HG03439 (cell line): Measurements from ENCODE around the gene C20orf141.
"Not testable (repeated sequence)": the region's sequence is repeated elsewhere in the genome, so short reads cannot be mapped to it uniquely, and the experiment has no call there.

Source experiments
- ATAC-seq: cut with Tn5 transposase; IDR thresholded peaks from one replicate; pipeline ENCODE4 v1.9.1; 2021; ENCODE audit warnings: mild to moderate bottlenecking, moderate library complexity; ENCODE audit not compliant: unreplicated experiment

The C20orf141 gene

GRCh38 chr20:2799271-2799670, 15.5 kb upstream of the C20orf141 start:
- no peak for ATAC-seq

DNA sequence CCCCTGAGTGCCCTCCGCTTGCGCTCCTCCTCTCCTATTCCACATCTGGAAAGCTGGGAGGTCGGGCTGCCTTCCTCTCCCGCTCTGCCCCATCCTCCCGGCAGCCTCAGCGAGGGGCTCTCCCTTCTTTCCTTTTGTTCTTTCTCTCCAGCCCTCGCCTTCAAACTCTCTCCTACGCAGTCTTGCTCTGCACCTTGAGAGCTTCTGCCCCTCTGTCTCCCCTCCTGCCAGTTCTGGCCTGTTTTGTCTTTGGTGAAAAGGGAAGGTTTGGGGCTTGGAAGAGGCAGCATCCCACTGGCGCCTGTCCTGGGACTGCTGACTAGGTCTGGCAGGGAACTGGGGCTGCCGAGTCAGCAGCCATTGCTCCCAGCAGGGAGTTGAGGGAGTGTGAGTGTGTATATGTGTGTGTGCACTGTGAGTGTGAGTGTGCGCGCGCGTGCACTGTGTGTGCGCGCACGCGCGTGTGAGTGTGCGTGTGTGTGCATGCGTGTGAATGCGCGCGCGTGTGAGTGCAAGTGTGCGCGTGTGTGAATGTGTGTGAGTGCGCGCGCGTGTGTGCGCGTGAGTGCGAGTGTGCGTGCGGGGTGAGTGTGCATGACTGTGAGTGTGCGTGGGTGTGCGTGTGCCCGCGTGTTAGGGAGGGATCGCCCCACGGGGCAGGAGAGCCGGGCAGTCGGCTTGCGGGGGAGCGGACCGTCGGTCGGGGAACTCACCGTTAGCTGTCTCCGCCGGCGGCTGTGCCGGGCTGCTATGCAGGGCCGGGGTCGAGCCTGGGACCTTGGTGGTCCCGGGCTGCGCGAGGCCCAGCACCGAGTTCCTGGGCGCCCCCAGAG, 14.9 kb upstream of the C20orf141 start:
- no peak for ATAC-seq

GRCh38 chr20:2800521-2801285, 14.1 kb upstream of the C20orf141 start, which contains the start of gene CPXM1:
Gene CPXM1, minus strand, starts transcription at chr20:2800627. Its CDS starts 55 bp downstream, at chr20:2800572.
- no peak for ATAC-seq

- ATAC-seq: no peak
These were observed 13.5 kb upstream of the C20orf141 start for GRCh38 chr20:2801286-2801728.

DNA sequence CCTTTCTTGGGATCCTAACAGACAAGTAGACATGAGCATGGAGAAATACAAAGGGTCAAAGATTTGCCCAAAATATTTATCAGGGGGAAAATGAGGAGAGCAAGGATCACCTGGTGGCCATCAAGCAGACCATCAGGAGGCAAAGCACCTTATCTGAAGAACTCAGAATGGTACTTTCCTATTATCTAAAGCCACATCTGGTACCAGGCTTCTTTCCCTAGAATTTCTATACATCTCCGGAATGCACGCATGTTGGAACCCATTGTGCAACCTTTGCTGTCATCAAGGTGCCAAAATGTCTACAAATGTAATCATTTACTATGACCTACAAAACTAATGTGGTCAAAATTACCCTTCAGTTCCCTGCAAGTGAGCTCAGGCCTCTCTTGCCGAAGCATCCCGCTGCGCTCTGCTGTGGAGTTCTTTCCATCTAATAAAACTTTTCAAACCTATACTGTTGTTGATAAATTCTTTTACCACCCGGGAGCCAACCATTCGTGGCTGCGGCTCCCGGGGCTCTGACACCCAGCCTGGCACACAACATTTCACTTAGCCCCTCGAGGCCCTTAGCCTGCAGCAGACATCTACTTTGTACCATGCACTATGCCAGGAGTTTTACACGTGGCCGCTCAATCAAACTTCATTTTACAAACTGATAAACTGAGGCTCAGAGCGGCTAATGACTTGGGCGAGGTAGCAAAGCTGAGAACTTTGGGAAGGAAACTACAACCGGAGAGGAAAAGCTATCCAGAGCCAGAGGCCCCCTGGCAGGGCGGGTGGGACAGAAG, 10.6 kb upstream of the C20orf141 start:
- ATAC-seq: no peak

DNA sequence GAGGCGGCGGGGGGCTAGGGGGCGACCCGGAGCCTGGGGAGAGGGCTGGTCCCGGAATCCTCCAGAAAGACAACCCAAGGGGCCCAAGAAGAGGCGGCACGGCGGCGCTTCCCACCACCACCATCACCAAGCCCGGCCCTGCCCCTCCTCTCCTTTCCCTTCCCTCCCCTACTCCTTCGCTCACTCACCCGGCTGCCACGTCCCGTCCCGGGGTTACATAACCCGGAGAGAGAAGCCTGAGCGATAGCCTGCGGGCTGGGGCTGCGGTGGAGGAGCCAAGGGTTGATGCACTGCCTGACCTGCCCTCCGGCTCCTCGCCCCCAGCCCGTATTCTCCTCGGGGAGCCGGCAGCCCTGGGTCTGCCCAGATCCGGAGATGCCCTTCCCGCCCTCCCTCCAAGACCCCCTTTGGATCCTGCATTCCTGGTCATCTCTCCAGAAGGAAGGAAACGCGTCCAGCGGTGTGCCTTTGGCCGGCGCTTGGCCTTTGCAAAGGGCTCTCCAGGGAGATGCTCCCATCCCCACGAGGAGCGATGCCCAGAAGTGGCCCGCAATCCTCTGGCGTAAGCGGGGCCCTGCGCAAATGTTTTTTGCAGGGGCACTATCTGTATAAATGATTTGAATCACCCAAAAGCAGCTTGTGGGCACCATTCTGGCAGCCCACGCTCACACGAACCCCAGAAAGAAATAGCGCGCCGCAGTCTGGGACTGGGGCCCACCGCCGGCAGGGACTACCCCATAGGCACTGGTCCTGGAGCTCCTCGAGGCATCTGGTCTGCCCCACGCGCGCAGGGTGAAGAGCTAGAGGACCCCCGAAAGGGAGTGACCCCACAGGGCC, 9.7 kb upstream of the C20orf141 start:
- ATAC-seq: no peak

DNA sequence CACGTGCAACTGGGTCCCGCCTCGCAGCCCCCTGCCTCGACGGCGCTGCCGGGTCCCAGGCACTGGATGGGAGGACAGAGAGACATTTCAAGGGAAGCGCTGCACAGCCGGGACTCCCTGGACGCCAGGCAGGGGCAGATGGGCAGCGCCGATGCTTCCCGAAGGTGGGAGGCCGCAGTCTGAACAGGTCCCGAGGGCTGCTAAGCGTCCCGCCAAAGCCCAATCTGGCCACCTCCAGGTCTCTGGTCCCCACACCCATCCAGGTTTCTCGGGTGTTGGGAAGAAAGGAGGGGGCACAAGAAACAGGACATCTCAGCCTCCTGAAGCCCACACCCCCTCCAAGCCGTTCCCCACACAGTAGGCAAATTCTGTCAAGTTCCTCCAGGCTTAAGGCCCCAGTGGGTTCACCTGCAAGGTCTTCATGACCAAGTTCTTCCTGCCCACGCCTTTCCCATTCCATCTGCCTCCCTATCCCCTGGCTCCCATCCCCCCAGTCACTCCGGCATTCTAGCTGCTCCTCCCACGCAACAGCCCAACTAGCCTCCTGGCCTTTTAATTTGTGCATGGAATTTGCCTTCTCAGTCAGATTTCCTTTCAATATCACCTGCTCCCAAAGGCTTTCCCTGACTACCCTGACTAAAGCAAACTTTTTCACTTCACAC, 9.0 kb upstream of the C20orf141 start:
- no peak for ATAC-seq

DNA sequence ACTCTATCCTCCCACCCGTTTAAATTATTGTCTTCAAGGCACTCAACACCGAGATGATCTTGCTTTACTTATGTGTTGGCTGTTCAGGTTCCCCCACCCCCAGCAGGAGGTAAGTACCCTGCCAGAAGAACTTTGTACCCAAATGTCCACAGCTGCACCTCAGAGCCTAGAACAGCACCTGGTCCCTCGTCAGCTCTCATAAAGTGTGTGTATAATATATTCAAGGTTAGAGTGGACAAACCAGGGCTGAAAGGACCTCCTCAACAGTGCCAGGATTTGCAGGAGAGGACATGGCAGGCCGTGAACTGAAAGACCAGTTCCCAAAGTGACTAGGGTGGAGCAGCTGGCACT, 8.5 kb upstream of the C20orf141 start:
- no peak for ATAC-seq

- ATAC-seq: no peak
These were observed 7.8 kb upstream of the C20orf141 start for GRCh38 chr20:2807019-2807418.

GRCh38 chr20:2807929-2808328, 6.9 kb upstream of the C20orf141 start:
- not testable (repeated sequence) for ATAC-seq

DNA sequence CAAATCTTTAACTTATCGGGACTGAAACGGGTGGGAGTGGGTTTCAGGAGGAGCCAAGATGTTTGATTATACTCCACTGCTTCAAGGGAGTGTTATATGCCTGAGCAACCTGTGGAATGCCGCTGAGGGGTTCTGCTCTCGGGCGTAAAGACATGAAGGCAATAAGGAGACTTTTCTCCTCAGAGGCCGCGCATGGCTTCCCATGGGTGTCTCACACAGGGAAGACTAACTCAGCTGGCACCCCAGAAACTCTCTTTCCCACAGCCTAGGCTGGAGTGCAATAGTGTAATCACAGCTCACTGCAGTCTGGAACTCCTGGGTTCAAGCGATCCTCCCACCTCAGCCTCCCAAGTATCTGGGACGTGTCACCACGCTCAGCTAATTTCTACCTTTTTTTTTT, 5.1 kb upstream of the C20orf141 start:
- ATAC-seq: no peak

DNA sequence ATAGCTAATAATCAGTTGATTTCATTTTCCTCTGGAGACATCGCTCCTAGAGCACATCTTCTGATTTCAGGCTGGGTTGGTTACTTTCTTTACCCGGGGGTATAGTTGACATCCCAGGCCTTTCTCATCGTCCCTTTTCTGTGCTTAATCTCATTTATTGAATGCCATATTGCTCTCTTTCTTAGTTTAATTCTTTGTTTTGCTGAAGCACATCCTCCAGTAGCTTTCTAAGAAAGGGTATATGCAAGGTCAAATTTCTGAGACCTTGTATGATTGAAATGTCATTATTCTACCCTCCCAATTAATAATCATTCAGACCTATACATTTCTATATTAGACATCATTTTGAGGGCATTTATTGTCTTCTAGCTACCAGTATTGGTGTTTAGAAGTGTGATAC, 2.6 kb upstream of the C20orf141 start:
- ATAC-seq: no peak

GRCh38 chr20:2814076-2814475, 711 bp upstream of the C20orf141 start:
- ATAC-seq: no peak

DNA sequence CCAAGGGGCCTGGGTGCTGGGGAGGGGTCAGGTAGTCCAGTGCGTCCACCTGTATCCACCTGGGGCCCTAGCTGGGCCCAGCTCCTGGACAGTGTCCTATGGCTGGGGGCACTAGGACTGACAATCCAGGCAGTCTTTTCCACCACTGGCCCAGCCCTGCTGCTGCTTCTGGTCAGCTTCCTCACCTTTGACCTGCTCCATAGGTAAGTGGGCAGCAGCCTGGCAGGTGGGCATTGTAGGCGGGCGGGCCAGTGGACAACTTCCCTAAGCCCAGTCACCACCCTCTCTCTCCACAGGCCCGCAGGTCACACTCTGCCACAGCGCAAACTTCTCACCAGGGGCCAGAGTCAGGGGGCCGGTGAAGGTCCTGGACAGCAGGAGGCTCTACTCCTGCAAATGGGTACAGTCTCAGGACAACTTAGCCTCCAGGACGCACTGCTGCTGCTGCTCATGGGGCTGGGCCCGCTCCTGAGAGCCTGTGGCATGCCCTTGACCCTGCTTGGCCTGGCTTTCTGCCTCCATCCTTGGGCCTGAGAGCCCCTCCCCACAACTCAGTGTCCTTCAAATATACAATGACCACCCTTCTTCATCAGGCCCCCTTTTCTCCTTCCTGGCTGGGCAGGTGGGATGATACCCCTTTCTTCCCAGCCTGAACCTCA, 584 bp downstream of the C20orf141 start:
- ATAC-seq: no peak

DNA sequence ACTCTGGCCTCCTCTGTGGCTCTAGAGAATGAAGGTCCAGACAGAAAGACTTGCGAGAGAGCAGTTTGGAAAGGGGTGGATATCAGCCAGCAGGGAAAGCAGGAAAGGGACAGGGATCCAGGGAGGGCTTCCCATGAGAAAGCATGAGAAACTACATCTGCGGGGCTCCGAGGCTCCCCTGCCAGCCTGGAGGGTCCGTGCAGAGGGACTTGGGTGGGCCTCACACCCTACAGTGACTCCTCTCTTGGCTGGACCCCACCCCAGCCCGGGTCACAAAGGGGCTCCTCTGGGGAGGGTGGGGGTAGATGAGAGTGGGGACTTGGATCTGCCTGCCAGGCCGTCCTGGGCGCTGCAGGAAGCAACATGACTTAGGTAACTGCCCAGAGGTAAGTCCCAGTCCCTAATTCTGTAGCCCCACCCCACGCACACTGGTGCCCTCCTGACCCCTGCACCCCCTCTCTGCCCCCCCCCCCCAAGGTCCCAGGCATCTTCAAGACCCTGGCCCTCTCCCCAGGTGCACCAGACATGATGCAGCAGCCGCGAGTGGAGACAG, 1.3 kb downstream of the C20orf141 start, which contains the start of gene TMEM239:
Gene TMEM239, plus strand, starts transcription at position 335 of the 553 bp plus-strand sequence. Its CDS starts 191 bp downstream, at position 526.
- ATAC-seq: no peak

GRCh38 chr20:2816583-2817340, 2.0 kb downstream of the C20orf141 start:
- no peak for ATAC-seq

GRCh38 chr20:2817341-2817726, 2.5 kb downstream of the C20orf141 start:
- no peak for ATAC-seq

DNA sequence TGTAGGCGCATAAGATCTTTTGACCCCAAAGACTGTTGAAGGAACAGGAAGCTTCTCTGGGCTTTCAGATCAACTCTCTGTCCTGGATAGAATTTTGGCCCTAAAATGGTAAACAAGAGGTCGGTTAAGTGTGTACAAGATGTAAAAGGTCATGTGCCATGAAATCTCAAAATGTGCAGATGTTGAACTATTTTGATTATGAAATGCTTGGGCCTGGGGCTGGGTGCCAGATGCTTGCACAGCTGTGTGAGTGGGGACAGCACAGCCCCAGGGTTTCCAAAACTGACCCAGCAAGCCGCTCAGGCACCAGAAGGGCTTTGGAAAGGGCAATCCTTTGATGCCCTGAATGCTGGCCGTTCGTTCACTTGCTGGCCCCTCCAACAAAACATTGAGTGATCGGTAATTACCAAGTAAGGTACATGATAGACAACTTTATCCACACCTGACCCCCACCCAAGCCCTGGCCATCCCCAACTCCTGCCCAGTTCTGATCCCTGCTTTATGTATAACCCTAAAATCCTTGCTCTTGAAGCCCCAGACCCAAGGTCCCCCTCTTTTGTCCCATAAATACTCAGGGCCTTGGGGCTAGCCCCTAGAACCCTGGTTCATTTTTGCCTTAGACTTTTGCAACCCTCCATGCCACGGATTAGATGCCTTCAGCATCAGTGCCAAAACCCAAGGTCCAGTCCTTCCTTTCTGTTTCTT, 3.3 kb downstream of the C20orf141 start:
- no peak for ATAC-seq
